Keratinocyte (primary cell): ENCODE data around the gene PRSS50.

ENCODE experiments used
- EZH2 ChIP-seq: IDR thresholded peaks from one replicate; pipeline ENCODE4 v1.6.1; 2012; ENCODE audit warnings: inconsistent platforms, mild to moderate bottlenecking, low read length, moderate library complexity
- TF ChIP-seq, protein P1 (sequence below), 3 experiments: IDR thresholded peaks in 1 of 3; conservative IDR thresholded peaks in 1 of 3; optimal IDR thresholded peaks in 1 of 3; 2 replicates in 2 of 3; 3 replicates in 1 of 3; pipeline versions ENCODE3 to v1.5.1; 2011; ENCODE audit warnings: low read length in 3 of 3, mild to moderate bottlenecking in 3 of 3, moderate library complexity in 2 of 3, control low read depth in 1 of 3, inconsistent platforms in 1 of 3; ENCODE audit not compliant: insufficient read depth in 2 of 3; ENCODE audit errors: extremely low read depth in 1 of 3

DNA sequence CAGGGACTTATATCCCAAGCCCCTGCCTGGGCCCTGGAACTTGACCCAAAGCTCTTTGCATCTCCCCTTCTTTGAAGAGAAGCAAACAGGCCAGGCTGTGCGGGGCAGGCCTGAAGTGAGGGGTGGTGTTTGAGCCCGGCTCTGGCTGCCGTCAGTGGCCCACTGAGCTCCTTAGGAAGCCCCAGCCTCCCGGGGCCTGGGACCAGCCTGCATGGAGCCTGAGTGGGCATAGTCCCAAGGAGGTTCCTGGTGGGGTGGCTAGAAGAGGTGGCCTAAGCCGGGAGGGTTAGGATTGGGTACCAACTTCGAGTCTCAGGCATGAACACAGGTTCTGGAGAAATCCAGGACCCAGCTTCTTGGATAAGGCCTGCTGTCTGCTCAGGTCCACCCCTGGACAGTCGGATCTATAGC lies 10.1 kb downstream of the PRSS50 start:
- TF ChIP-seq, protein P1, sequence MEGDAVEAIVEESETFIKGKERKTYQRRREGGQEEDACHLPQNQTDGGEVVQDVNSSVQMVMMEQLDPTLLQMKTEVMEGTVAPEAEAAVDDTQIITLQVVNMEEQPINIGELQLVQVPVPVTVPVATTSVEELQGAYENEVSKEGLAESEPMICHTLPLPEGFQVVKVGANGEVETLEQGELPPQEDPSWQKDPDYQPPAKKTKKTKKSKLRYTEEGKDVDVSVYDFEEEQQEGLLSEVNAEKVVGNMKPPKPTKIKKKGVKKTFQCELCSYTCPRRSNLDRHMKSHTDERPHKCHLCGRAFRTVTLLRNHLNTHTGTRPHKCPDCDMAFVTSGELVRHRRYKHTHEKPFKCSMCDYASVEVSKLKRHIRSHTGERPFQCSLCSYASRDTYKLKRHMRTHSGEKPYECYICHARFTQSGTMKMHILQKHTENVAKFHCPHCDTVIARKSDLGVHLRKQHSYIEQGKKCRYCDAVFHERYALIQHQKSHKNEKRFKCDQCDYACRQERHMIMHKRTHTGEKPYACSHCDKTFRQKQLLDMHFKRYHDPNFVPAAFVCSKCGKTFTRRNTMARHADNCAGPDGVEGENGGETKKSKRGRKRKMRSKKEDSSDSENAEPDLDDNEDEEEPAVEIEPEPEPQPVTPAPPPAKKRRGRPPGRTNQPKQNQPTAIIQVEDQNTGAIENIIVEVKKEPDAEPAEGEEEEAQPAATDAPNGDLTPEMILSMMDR (optimal IDR thresholded peaks at IDR 0.05 in 1 of 3, IDR thresholded peaks at IDR 0.05 in 1 of 3, conservative IDR thresholded peaks at IDR 0.05 in 1 of 3; ENCODE audit: extremely low read depth in 1 of 3, insufficient read depth in 2 of 3, low read length in 3 of 3): no peak
- TF ChIP-seq EZH2: no peak
